COLO668 (cell line): ENCODE results near the gene TBL2.
"Not testable (repeated sequence)": the region's sequence is repeated elsewhere in the genome, so short reads cannot be mapped to it uniquely, and the experiment has no call there.

Experiments used
- DNase-seq: peaks from one replicate; lab custom pipeline; 2025; ENCODE audit not compliant: unreplicated experiment; lab: John Stamatoyannopoulos, UW

The TBL2 gene

GRCh38 chr7:73570977-73571376 lies 7.4 kb downstream of the TBL2 start:
- no peak for DNase-seq

- no peak for DNase-seq
These were observed 7.9 kb downstream of the TBL2 start for GRCh38 chr7:73570521-73570920.

- DNase-seq, result no peak
These were observed 9.3 kb downstream of the TBL2 start for GRCh38 chr7:73569042-73569608.

GRCh38 chr7:73567846-73568685 lies 10.3 kb downstream of the TBL2 start:
- no peak for DNase-seq

GRCh38 chr7:73567140-73567539 lies 11.2 kb downstream of the TBL2 start:
- DNase-seq, result no peak

- DNase-seq, result not testable (repeated sequence)
These were observed 11.9 kb downstream of the TBL2 start for GRCh38 chr7:73566431-73566830.

GRCh38 chr7:73565675-73566340 lies 12.6 kb downstream of the TBL2 start:
- DNase-seq, result no peak

GRCh38 chr7:73560109-73560835 lies 18.1 kb downstream of the TBL2 start:
- DNase-seq, result no peak

GRCh38 chr7:73557397-73558257 lies 20.8 kb downstream of the TBL2 start, which contains the start of gene BCL7B:
TSS of gene BCL7B (minus strand) at chr7:73557690. CDS start at chr7:73557578, 112 bp downstream.
- peak; percentile 91 for DNase-seq

GRCh38 chr7:73557108-73557396 lies 21.3 kb downstream of the TBL2 start:
- peak; percentile 98 for DNase-seq

GRCh38 chr7:73556208-73557107 lies 21.9 kb downstream of the TBL2 start:
- no peak for DNase-seq

GRCh38 chr7:73555411-73555982 lies 22.9 kb downstream of the TBL2 start:
- no peak for DNase-seq

- not testable (repeated sequence) for DNase-seq
These were observed 28.3 kb downstream of the TBL2 start for GRCh38 chr7:73550093-73550492.

- no peak for DNase-seq
These were observed 29.2 kb downstream of the TBL2 start for GRCh38 chr7:73549176-73549575.

GRCh38 chr7:73547841-73548240 lies 30.5 kb downstream of the TBL2 start:
- DNase-seq, result no peak

GRCh38 chr7:73544678-73545077 lies 33.7 kb downstream of the TBL2 start:
- DNase-seq, result no peak

- no peak for DNase-seq
These were observed 36.7 kb downstream of the TBL2 start for GRCh38 chr7:73541722-73542121.

- DNase-seq, result no peak
These were observed 38.7 kb downstream of the TBL2 start for GRCh38 chr7:73539709-73540108.

- DNase-seq, result not testable (repeated sequence)
These were observed 39.9 kb downstream of the TBL2 start for GRCh38 chr7:73538510-73538909.
